Brain pericyte (primary cell): ENCODE results near the gene PEX16.

Experiments used
- DNase-seq: peaks from one replicate; pipeline ENCODE4 v3.0.0-alpha.2; 2012; ENCODE audit warnings: low read depth, low spot score

PEX16 gene

GRCh38 chr11:45899086-45899447 is 18.6 kb downstream of the PEX16 start:
- no peak for DNase-seq

- DNase-seq = no peak
Observed at GRCh38 chr11:45897556-45897955, 20.1 kb downstream of the PEX16 start.

DNA sequence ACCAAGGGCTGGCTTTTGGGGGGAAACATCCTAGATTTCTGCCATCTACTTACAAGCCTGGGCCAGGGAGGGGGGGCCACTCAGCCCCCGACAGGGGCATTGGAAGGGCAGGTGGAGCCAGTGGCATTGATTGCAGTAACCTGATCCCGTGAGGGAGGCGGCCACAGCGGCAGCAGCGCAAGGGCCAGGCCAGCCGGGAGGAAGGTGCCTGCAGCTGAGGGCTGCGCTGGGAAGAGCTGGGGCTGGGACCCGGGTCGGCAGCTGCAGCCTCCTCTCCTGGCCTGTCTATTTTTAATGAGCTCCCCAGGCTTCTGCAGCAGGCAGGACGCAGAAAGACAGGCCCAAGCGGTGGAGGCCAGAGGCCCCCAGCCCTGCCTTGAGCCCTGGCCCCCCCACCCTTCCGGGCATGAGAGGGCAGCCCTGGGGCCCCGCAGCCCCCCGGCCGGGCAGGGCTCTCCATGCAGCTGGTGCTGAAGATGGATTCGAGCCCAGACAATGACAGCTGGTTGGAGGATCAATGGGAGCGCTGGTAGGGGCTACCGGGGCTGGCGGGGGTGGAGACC is 21.2 kb downstream of the PEX16 start:
- no peak for DNase-seq

GRCh38 chr11:45895553-45896259 is 22.0 kb downstream of the PEX16 start:
- DNase-seq = no peak

GRCh38 chr11:45894555-45895247 is 23.0 kb downstream of the PEX16 start:
- no peak for DNase-seq

DNA sequence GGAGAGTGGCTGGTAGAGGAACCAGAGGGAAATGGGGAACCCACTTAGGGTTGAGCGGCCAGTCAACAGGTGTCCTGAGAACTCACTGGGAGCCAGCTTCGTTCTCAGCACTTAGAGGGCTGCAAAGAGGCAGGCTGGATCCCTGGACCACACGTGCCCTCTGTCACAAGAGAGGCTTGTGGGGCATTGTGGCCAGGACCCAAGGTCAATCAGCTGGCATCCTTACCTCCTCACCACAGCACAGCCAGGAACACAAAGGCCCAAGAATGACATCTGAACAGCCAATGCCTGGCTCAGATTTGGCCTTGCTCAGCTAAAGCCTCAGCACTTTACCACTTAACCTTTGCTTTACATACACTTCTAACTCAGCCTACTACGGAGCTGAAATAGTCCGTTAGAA is 24.8 kb downstream of the PEX16 start:
- no peak for DNase-seq

DNA sequence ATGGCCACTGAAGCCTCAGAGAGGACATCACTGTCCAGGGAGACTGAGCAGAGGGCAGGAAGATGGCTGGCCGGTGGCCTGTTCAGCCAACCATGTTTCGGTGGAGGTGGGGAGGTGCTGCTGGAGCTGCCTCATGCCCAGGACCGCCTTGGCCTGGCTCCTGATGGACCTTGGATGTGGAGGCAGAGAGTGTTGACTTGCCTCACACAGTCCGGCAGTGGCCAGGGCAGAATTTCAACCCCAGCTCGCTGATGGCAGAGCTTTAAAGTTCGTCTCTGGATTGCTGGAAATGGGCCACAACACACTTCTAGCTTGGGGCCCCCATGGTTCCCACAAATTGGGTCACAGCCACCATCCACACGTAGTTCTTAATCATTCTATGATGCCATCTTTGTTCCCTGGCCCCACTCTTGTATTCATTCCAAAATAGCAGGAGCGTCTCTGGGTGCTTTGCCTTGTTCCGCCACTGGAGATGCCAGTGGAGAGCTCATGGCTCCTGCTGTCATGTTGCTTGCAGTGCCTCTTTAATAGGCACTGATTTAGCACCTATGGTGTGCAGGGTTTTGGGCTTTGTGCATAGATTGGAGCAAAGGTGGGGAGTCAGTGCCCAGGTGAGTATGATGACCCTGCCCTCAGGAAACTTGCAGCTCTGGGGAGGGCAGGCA is 26.7 kb downstream of the PEX16 start:
- no peak for DNase-seq

- DNase-seq = no peak
Observed at GRCh38 chr11:45889966-45890365, 27.7 kb downstream of the PEX16 start.

DNA sequence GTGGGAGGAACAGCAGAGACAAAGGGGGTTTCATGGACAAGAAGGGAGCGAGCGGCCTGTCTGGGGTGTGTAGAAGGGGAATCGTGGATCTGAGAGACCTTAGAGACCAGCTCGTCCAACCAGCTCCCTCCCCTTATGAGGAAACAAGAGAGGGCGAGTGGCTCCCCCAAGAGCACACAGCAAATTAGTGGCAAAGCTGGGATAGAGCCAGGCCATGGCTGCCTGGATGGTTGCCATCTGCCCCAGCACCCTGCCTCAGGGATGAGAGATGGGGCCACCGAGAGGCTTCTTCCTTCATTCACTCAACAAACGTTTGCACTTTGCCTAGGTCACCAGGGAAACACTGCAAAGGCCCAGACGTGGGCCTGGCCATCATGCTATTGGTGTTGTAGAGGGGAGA is 28.1 kb downstream of the PEX16 start:
- no peak for DNase-seq

DNA sequence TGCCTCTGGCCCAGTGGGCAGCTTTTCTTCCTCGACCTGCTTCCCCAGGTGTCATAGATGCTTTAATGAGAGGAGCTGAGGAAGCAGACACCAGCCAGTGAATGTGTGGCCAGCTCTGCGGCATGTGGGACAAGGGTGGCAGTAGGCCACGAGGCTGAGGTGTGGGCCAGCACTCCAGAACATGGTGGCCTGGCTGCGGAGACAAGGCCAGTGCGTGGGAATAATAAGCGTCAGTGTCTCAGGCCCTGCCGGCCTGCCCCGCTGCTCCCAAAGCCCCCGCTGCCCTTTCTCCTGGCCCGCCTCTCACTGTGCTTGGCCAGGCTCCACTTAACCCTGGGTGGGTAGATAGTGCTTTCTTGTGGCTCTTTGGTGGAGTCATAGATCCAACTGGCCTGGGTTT is 30.1 kb downstream of the PEX16 start:
- DNase-seq = no peak

GRCh38 chr11:45886816-45887520 is 30.7 kb downstream of the PEX16 start:
- DNase-seq = no peak

- no peak for DNase-seq
Observed at GRCh38 chr11:45885921-45886721, 31.6 kb downstream of the PEX16 start.

- no peak for DNase-seq
Observed at GRCh38 chr11:45885274-45885920, 32.3 kb downstream of the PEX16 start, which contains the start of gene MAPK8IP1. MAPK8IP1 (plus strand) TSS chr11:45885651; CDS start chr11:45885821, 170 bp downstream.

GRCh38 chr11:45884596-45885185 is 33.0 kb downstream of the PEX16 start:
- DNase-seq = no peak

GRCh38 chr11:45881708-45882368 is 35.8 kb downstream of the PEX16 start:
- DNase-seq = peak; percentile 33

GRCh38 chr11:45880772-45881570 is 36.7 kb downstream of the PEX16 start:
- peak; percentile 67 for DNase-seq

- DNase-seq = no peak
Observed at GRCh38 chr11:45879803-45880686, 37.6 kb downstream of the PEX16 start.

DNA sequence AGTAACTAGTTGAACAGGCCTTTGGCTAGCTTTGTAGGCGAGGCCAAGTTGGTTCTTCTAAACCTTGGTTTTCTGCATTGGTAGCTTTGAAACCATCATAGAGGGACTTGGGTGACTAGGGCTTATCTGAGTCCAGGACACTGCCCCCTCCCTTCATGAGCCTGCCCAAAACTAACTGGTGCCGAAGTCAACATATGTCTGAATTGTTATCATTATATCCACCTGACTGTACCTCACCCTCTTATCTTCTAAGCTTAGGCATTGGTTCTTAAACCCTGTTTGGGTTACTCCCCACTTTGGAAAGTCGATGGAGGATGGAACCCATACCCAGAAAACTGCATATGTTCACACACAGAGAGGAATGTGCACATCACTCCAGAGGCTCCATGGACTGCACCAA is 39.8 kb downstream of the PEX16 start:
- no peak for DNase-seq
